ENCODE results near the gene GALNT6. TPM values are rescaled to one million over a fixed set of nuclear protein-coding genes. Genes with fewer than 3 reads are reported as not detected.
A peak's percentile ranks its signal among the peaks of the same experiment; 100 is the strongest.

The GALNT6 gene
- total RNA-seq, 1 donor from 2014 or later, result 32.4 TPM

DNA sequence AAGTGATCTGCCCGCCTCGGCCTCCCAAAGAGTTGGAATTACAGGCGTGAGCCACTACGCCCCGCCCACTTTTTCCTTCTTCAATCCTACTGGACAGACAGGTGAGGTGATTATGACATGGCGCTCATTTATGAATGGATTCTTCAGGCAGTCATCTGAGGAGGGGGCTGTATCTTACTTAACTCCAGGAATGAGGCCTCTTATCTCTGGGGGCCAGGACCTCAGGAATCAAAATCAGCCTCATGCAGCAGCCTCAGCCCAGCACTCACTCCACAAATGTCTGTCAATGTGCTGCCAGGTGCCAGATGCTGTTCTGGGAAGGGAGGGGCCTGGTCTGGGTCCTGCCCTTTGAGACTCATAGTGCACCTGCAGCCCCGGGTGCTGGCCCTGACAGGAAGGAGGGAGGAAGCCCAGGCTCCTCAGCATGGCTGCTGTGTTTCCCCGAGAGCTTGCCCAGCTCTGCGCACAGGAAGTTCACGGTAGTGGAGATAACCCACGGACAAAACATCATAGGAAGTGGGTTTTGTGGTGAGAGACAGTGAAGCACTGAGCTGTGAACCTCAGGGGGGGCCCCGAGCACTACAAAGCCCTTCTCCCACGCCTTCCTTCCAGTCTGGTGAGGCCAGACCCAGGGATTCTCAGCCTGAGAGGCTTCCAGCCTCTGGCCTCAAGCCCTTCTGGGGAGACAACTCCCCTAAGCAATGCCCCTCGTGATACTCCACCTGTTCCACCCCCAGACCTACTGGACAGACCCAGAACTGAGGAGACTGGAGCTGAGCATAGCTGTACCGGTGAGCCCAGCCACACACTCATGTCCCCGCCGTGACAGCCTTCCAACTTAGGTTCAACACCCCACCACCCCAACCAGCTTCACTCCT lies 22.3 kb downstream of the GALNT6 start:
- TF ChIP-seq, protein P1, sequence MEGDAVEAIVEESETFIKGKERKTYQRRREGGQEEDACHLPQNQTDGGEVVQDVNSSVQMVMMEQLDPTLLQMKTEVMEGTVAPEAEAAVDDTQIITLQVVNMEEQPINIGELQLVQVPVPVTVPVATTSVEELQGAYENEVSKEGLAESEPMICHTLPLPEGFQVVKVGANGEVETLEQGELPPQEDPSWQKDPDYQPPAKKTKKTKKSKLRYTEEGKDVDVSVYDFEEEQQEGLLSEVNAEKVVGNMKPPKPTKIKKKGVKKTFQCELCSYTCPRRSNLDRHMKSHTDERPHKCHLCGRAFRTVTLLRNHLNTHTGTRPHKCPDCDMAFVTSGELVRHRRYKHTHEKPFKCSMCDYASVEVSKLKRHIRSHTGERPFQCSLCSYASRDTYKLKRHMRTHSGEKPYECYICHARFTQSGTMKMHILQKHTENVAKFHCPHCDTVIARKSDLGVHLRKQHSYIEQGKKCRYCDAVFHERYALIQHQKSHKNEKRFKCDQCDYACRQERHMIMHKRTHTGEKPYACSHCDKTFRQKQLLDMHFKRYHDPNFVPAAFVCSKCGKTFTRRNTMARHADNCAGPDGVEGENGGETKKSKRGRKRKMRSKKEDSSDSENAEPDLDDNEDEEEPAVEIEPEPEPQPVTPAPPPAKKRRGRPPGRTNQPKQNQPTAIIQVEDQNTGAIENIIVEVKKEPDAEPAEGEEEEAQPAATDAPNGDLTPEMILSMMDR (conservative IDR thresholded peaks at IDR 0.05; ENCODE audit: low read depth, low read length), result no peak
- no peak overlapping the region for H3K4me3 ChIP-seq (ENCODE audit: low read depth, low read length)
- no peak for DNase-seq (ENCODE audit: low read depth)

DNA sequence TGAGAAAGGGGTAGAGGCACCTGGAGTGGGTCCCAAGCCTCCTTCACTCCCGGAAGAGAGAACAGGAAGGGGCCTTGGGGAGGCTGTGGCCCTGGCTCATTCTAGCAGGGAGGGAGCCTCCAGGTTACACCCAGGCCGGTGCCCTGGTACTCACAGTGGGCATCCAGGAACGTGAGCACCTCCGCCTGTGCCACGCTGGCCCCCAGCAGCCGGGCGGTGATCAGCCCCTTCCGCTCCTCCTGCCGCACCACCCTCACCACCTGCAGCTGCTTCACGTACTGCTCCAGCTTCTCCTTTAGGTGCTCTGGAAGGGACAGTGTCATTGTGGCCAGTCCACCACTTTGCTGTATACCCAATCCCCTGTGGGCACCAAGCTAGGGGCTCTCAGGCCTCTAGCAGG lies 25.9 kb downstream of the GALNT6 start:
- DNase-seq (ENCODE audit: low read depth), result no peak
- no peak overlapping the region for H3K4me3 ChIP-seq (ENCODE audit: low read depth, low read length)
- TF ChIP-seq, protein P1 (conservative IDR thresholded peaks at IDR 0.05; ENCODE audit: low read depth, low read length), result no peak

DNA sequence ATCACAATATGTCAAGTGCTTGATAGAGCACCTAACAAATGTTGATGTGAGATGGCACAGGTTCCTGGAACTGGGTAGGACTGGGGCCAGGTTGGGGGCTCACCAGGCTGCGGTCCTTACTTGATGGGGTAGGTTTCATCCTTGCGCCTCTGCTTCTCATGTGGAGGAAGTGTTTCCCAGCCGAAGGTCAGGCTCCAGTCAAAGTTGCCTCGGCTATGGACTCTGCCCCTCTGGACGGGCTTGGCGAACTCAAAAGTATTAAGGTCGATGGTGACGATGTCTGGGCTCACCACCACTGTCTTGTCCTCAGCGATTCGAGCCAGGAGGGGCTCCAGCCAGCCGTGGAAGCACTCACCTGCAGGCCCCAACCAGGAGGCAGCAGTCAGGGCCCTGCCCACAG lies 27.2 kb downstream of the GALNT6 start:
- no peak for DNase-seq (ENCODE audit: low read depth)
- TF ChIP-seq, protein P1 (conservative IDR thresholded peaks at IDR 0.05; ENCODE audit: low read depth, low read length), result no peak
- H3K4me3 ChIP-seq (ENCODE audit: low read depth, low read length), result no peak overlapping the region

DNA sequence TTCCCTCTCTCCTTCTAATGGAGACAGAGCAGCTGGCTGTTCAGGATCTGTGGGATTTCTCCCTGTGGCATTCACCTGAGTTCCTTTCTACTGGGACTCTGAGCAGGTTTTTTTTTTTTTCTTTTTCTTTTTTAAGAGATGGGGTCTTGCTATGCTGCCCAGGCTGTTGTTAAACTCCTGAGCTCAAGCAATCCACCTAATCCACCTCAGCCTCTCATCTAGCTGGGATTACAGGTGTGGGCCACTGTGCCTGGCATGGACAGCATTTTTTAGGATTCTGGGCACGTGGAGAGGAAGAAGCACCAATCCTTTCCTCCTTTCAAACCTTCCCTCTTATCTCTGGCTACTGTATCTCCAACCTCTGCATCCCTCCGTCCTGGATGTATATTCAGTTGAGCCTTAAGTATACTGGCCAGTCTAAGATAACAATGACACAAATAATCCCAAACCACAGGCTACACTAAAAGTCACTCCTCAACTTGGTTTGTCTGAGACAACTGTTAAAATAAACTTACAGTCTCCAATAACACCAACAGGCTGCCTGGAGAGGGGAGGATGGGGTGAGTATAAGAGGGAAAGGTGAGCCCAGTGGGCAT lies 28.4 kb downstream of the GALNT6 start:
- no peak overlapping the region for H3K4me3 ChIP-seq (ENCODE audit: low read depth, low read length)
- TF ChIP-seq, protein P1 (conservative IDR thresholded peaks at IDR 0.05; ENCODE audit: low read depth, low read length), result no peak
- DNase-seq (ENCODE audit: low read depth), result no peak

DNA sequence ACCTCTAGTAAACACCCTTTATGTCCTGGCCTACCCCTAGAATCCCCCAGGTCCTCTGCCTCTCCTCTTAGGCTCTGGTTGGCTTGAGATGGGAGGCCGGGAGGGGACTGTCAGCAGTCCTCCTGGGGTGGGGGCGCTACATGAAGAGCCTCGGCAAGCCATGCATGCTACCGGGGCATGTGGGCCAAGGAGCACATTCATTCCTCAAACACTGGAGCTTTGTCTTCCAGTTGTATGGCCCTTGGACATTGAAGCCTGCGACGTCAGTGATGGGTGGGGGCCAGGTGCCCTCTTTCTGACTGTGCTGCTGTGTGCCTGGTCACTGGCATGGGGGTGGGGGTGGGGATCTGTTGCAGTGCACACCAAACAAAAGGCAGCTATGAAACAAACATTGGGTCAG lies 28.9 kb downstream of the GALNT6 start:
- no peak overlapping the region for H3K4me3 ChIP-seq (ENCODE audit: low read depth, low read length)
- TF ChIP-seq, protein P1 (conservative IDR thresholded peaks at IDR 0.05; ENCODE audit: low read depth, low read length), result no peak
- no peak for DNase-seq (ENCODE audit: low read depth)

DNA sequence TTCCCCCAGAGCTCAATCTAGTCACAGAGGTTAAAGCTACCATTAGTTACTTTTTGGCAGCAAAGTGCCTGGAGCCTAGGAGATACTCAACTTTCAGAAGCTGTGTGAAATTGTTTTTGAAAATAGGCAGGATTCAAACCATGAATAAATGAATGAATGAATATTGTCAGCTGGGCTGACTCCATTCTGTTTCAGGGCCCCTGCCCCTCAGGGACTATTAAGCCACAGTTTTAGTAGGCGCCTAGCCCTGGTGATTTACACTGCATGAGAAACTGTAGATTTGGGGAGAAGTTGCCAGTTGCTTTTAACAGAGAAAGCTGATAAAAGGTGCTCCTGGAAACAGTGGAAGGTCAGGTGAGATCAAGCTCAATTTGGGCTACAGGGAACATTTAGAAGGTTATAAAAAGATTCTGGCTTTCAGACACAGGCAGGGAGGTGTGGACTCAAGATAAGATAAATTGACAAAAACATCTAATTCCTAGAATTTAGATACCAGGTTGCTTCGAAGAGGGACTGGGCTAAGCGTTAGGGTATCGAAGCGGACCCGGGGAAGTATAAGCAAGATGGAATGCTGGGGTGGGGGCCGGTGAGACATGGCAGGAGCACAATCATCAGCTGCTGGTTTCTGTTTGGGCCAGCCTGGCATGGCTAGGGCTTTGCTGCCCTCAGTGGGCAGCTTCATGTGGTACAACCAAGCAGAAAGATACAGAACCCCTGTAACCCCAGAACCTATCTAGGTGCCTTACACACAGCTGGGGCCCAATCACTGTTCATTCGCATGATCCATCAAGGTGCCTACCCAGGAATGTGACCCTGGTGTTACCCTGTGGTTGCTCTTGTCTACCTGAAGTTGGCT lies 29.8 kb downstream of the GALNT6 start:
- DNase-seq (ENCODE audit: low read depth), result no peak
- TF ChIP-seq, protein P1 (conservative IDR thresholded peaks at IDR 0.05; ENCODE audit: low read depth, low read length), result peak; percentile 16

More for the DNA sequence above, 29.8 kb downstream of the GALNT6 start:
- H3K4me3 ChIP-seq (ENCODE audit: low read depth, low read length), result no peak overlapping the region

All from epithelial cell of proximal tubule (primary cell).